Right cardiac atrium (tissue), 5 donors: ENCODE data around the gene DRAM2. TPM values are rescaled to one million over a fixed set of nuclear protein-coding genes. Genes with fewer than 3 reads are reported as not detected.
A peak's percentile ranks its signal among the peaks of the same experiment; 100 is the strongest.

Experiments
- ATAC-seq, 2 donors: fragments of 200-7000 bp; cut with Tn5 transposase; one replicate each; pipeline versions ENCODE4 v1.8.0 to v1.9.1; 2020; ENCODE audit warnings: moderate library complexity in 2 of 2, mild to moderate bottlenecking in 1 of 2
- DNase-seq, 3 donors: peaks; one replicate each; pipeline ENCODE4 v3.0.0-alpha.2; 2020
- H3K27ac ChIP-seq: one replicate; pipeline ENCODE4 v1.5.1; 2013; ENCODE audit warnings: mild to moderate bottlenecking, low read length, control low read depth, moderate library complexity
- H3K27me3 ChIP-seq: one replicate; pipeline ENCODE4 v1.6.1; 2013; ENCODE audit not compliant: control insufficient read depth, insufficient read depth
- H3K4me1 ChIP-seq: one replicate; pipeline ENCODE4 v1.6.1; 2013; ENCODE audit warnings: low read length; ENCODE audit not compliant: control insufficient read depth, insufficient read depth
- H3K4me3 ChIP-seq: one replicate; pipeline ENCODE4 v1.5.1; 2013; ENCODE audit warnings: low read length, control low read depth
- H3K9me3 ChIP-seq: one replicate; pipeline ENCODE4 v1.6.1; 2013; ENCODE audit warnings: low read length; ENCODE audit not compliant: control insufficient read depth
- WGBS: extraction: QIAGEN DNeasy Blood & Tissue Kit; methylation state at CpG from one replicate; pipeline ENCODE4 v1.1.7; 2013; 5-methylcytosine and 5-hydroxymethylcytosine counted together
- intact Hi-C, 4 donors: fragments of 100-400 bp; cut with DNase I; formaldehyde crosslinking; loops; one replicate each; pipeline versions ENCODE4 v1.11.0 to v1.14.0; 2022 to 2023
- polyA plus RNA-seq: library from polyadenylated mRNA; stranded (reverse); fragments of 200-250 nt; gene quantifications from one replicate; pipeline ENCODE4 v1.2.3, GENCODE V29; 2013
- total RNA-seq, 4 donors: library from RNA; stranded (reverse); fragmentation: NEBNext Ultra II Directional; extraction: Animal tissue kit (Norgen Biotek cat#: 25700); gene quantifications; one replicate each; pipeline ENCODE4 v1.2.1, GENCODE V29; 2021
- donor health status: healthy with polysubstance abuse.
- donor health status: DM: no; HTN: yes; CAD: no.
- donor health status: DM: no; HTN: no; CAD: no.
- donor health status: DM: no; HTN: yes; CAD: no; lungs with severe emphysema.
- donor health status: DM: yes; HTN: yes; CAD: no.

The DRAM2 gene
- total and polyA plus RNA-seq, 5 donors: 36.4 to 48.7 (median 37.9) TPM

- 72% methylated on average over 4 of the region's 4 CpGs for WGBS
- peak in 1 of 2 donors; percentile 65 for ATAC-seq
- no peaks in the 10 kb centered on the region for H3K27me3 ChIP-seq
- H3K4me3 ChIP-seq: no peak overlapping the region
- intact Hi-C loops: no loop called here
- no peaks in the 10 kb centered on the region for H3K9me3 ChIP-seq
- H3K4me1 ChIP-seq: peaks cover 3% of the 10 kb centered on the region
- H3K27ac ChIP-seq: no peak overlapping the region
- no peak for DNase-seq
Measured at GRCh38 chr1:111163363-111163762, 23.5 kb upstream of the DRAM2 start.

- intact Hi-C loops: no loop called here
- Histone ChIP-seq H3K4me1 (peaks cover 3% of the 10 kb centered on the region), H3K27ac (no peak overlapping the region), H3K9me3 (no peaks in the 10 kb centered on the region), H3K27me3 (no peaks in the 10 kb centered on the region), H3K4me3 (no peak overlapping the region)
- DNase-seq: no peak
- WGBS: 86% methylated on average over 2 of the region's 2 CpGs
- no peak for ATAC-seq
Measured at GRCh38 chr1:111162488-111162880, 22.6 kb upstream of the DRAM2 start.

GRCh38 chr1:111161843-111162487 lies 22.1 kb upstream of the DRAM2 start:
- H3K27ac ChIP-seq: no peak overlapping the region
- H3K4me3 ChIP-seq: no peak overlapping the region
- H3K9me3 ChIP-seq: no peaks in the 10 kb centered on the region
- 10% methylated on average over 1 of the region's 1 CpG for WGBS
- H3K4me1 ChIP-seq: peaks cover 3% of the 10 kb centered on the region
- no peak for DNase-seq
- no peaks in the 10 kb centered on the region for H3K27me3 ChIP-seq
- intact Hi-C loops: no loop called here
- no peak for ATAC-seq

GRCh38 chr1:111157431-111157830 lies 17.5 kb upstream of the DRAM2 start:
- intact Hi-C loops: no loop called here
- Histone ChIP-seq H3K4me1 (peaks cover 3% of the 10 kb centered on the region), H3K4me3 (no peak overlapping the region), H3K9me3 (no peaks in the 10 kb centered on the region), H3K27me3 (no peaks in the 10 kb centered on the region), H3K27ac (no peak overlapping the region)
- ATAC-seq: no peak
- WGBS: 98% methylated on average over 2 of the region's 2 CpGs
- no peak for DNase-seq

- WGBS: 97% methylated on average over 5 of the region's 5 CpGs
- H3K9me3 ChIP-seq: no peaks in the 10 kb centered on the region
- ATAC-seq (no peak), DNase-seq (no peak)
- H3K27ac ChIP-seq: no peak overlapping the region
- no peak overlapping the region for H3K4me3 ChIP-seq
- H3K27me3 ChIP-seq: no peaks in the 10 kb centered on the region
- no peaks in the 10 kb centered on the region for H3K4me1 ChIP-seq
- intact Hi-C loops: no loop called here
Measured at GRCh38 chr1:111154021-111154999, 14.4 kb upstream of the DRAM2 start.

GRCh38 chr1:111151838-111152237 lies 11.9 kb upstream of the DRAM2 start:
- DNase-seq (no peak), ATAC-seq (no peak)
- intact Hi-C loops: no loop called here
- Histone ChIP-seq H3K4me1 (no peaks in the 10 kb centered on the region), H3K27me3 (no peaks in the 10 kb centered on the region), H3K9me3 (no peaks in the 10 kb centered on the region), H3K4me3 (no peak overlapping the region), H3K27ac (no peak overlapping the region)
- 63% methylated on average over 3 of the region's 3 CpGs for WGBS

GRCh38 chr1:111148376-111148881 lies 8.5 kb upstream of the DRAM2 start:
- DNase-seq (no peak), ATAC-seq (no peak)
- no peaks in the 10 kb centered on the region for H3K9me3 ChIP-seq
- intact Hi-C loops: no loop called here
- H3K4me1 ChIP-seq: no peaks in the 10 kb centered on the region
- H3K27ac ChIP-seq: no peak overlapping the region
- H3K27me3 ChIP-seq: no peaks in the 10 kb centered on the region
- 54% methylated on average over 2 of the region's 2 CpGs for WGBS
- no peak overlapping the region for H3K4me3 ChIP-seq

GRCh38 chr1:111147948-111148347 lies 8.1 kb upstream of the DRAM2 start:
- ATAC-seq: no peak
- DNase-seq: no peak
- H3K4me3 ChIP-seq: no peak overlapping the region
- H3K27me3 ChIP-seq: no peaks in the 10 kb centered on the region
- H3K4me1 ChIP-seq: no peaks in the 10 kb centered on the region
- intact Hi-C loops: no loop called here
- H3K9me3 ChIP-seq: no peaks in the 10 kb centered on the region
- H3K27ac ChIP-seq: no peak overlapping the region
- WGBS: 37% methylated on average over 3 of the region's 3 CpGs

- no peak overlapping the region for H3K4me3 ChIP-seq
- H3K9me3 ChIP-seq: no peaks in the 10 kb centered on the region
- intact Hi-C loops: no loop called here
- no peak overlapping the region for H3K27ac ChIP-seq
- ATAC-seq: no peak
- H3K27me3 ChIP-seq: no peaks in the 10 kb centered on the region
- no peaks in the 10 kb centered on the region for H3K4me1 ChIP-seq
- no peak for DNase-seq
Measured at GRCh38 chr1:111145963-111146768, 6.3 kb upstream of the DRAM2 start.

GRCh38 chr1:111145542-111145941 lies 5.6 kb upstream of the DRAM2 start:
- no peak overlapping the region for H3K27ac ChIP-seq
- no peaks in the 10 kb centered on the region for H3K27me3 ChIP-seq
- H3K4me3 ChIP-seq: no peak overlapping the region
- peak in 1 of 3 donors; percentile 29 for DNase-seq
- intact Hi-C loops: no loop called here
- 95% methylated on average over 2 of the region's 2 CpGs for WGBS
- no peak for ATAC-seq
- H3K4me1 ChIP-seq: no peaks in the 10 kb centered on the region
- H3K9me3 ChIP-seq: no peaks in the 10 kb centered on the region
